IMR-90 (cell line): ENCODE data around the gene LPA. TPM values are rescaled to one million over a fixed set of nuclear protein-coding genes. Genes with fewer than 3 reads are reported as not detected.

Source experiments
- ATAC-seq: fragments of 200-7000 bp; cut with Tn5 transposase; 2 replicates; pipeline ENCODE4 v1.9.1; 2020; ENCODE audit warnings: low read depth, mild to moderate bottlenecking, moderate library complexity
- BruUV-seq: library from RNA; stranded (reverse); fragments of 400-500 nt; replicated peaks from 2 replicates; lab custom pipeline; 2021; lab: Mats Ljungman, UMichigan
- CTCF ChIA-PET: fragments of 300-600 bp; formaldehyde crosslinking; extraction: SDS; loops from one replicate; lab custom pipeline; 2021; ENCODE audit warnings: antibody characterized with exemption; lab: Yijun Ruan, JAX
- POLR2A ChIA-PET: fragments of 300-600 bp; sonication (Branson Sonifier 250); formaldehyde crosslinking; loops from one replicate; lab custom pipeline; 2022; ENCODE audit warnings: antibody characterized with exemption; ENCODE audit not compliant: unreplicated experiment; lab: Charles Lee
- DNase-seq: peaks from one replicate; pipeline ENCODE4 v3.0.0; 2013
- H2AFZ ChIP-seq: replicated peaks from 2 replicates; pipeline ENCODE3; 2013; ENCODE audit warnings: low read length, mild to moderate bottlenecking; ENCODE audit not compliant: poor library complexity
- H2AK5ac ChIP-seq: 2 replicates; pipeline ENCODE4 v1.6.1; 2013; ENCODE audit warnings: low read depth, low read length, inconsistent platforms
- H2AK9ac ChIP-seq: replicated peaks from 2 replicates; pipeline ENCODE3; 2013; ENCODE audit warnings: mild to moderate bottlenecking, low read depth, low read length, moderate library complexity; ENCODE audit not compliant: poor library complexity
- H2BK120ac ChIP-seq: 2 replicates; pipeline ENCODE4 v1.6.1; 2013; ENCODE audit warnings: low read depth, low read length, inconsistent platforms
- H2BK15ac ChIP-seq: 3 replicates; pipeline ENCODE4 v1.6.1; 2013; ENCODE audit warnings: low read depth, low read length, inconsistent platforms
- H2BK20ac ChIP-seq: 2 replicates; pipeline ENCODE4 v1.6.1; 2013; ENCODE audit warnings: low read depth, mild to moderate bottlenecking, inconsistent platforms, low read length, moderate library complexity
- H2BK5ac ChIP-seq: 2 replicates; pipeline ENCODE4 v1.6.1; 2013; ENCODE audit warnings: mild to moderate bottlenecking, low read depth, low read length, inconsistent platforms; ENCODE audit not compliant: poor library complexity, severe bottlenecking
- H3K14ac ChIP-seq: replicated peaks from 2 replicates; pipeline ENCODE4 v1.6.1; 2013; ENCODE audit warnings: low read depth, low read length, inconsistent platforms
- H3K18ac ChIP-seq: 2 replicates; pipeline ENCODE4 v1.6.1; 2013; ENCODE audit warnings: low read depth, low read length, control low read depth
- H3K23ac ChIP-seq: 2 replicates; pipeline ENCODE4 v1.6.1; 2013; ENCODE audit warnings: low read depth, low read length, inconsistent platforms
- H3K27ac ChIP-seq: 2 replicates; pipeline ENCODE4 v1.5.1; 2013; ENCODE audit warnings: mild to moderate bottlenecking, control low read depth, low read length; ENCODE audit not compliant: insufficient read depth
- H3K27me3 ChIP-seq: 2 replicates; pipeline ENCODE4 v1.6.1; 2013; ENCODE audit warnings: low read length; ENCODE audit not compliant: control insufficient read depth, insufficient read depth
- H3K36me3 ChIP-seq: 2 replicates; pipeline ENCODE4 v1.6.1; 2013; ENCODE audit warnings: low read length, mixed read lengths; ENCODE audit not compliant: control insufficient read depth, insufficient read depth
- H3K4ac ChIP-seq: 2 replicates; pipeline ENCODE4 v1.6.1; 2013; ENCODE audit warnings: low read depth, low read length, inconsistent platforms
- H3K4me1 ChIP-seq: 2 replicates; pipeline ENCODE4 v1.6.1; 2013; ENCODE audit warnings: low read length, mixed read lengths; ENCODE audit not compliant: control insufficient read depth, insufficient read depth
- H3K4me2 ChIP-seq: 2 replicates; pipeline ENCODE4 v1.6.1; 2013; ENCODE audit warnings: low read depth, mild to moderate bottlenecking, control low read depth, low read length, moderate library complexity
- H3K4me3 ChIP-seq: 2 replicates; pipeline ENCODE4 v1.5.1; 2013; ENCODE audit warnings: low read depth, mild to moderate bottlenecking, control low read depth, low read length, moderate library complexity; ENCODE audit not compliant: insufficient read depth
- H3K56ac ChIP-seq: 2 replicates; pipeline ENCODE4 v1.6.1; 2013; ENCODE audit warnings: low read length, inconsistent platforms; ENCODE audit not compliant: insufficient read depth; ENCODE audit errors: extremely low read depth
- H3K79me1 ChIP-seq, 2 experiments: 2 replicates each; pipeline ENCODE4 v1.6.1; 2013; ENCODE audit warnings: low read length in 2 of 2, inconsistent platforms in 1 of 2, low read depth in 1 of 2
- H3K9ac ChIP-seq: 2 replicates; pipeline ENCODE4 v1.6.1; 2013; ENCODE audit warnings: low read depth, low read length, control low read depth
- H3K9me1 ChIP-seq: 2 replicates; pipeline ENCODE4 v1.6.1; 2013; ENCODE audit warnings: low read length, inconsistent platforms; ENCODE audit not compliant: insufficient read depth
- H3K9me3 ChIP-seq: 2 replicates; pipeline ENCODE4 v1.6.1; 2013; ENCODE audit warnings: low read length; ENCODE audit not compliant: control insufficient read depth, insufficient read depth
- H4K20me1 ChIP-seq: 2 replicates; pipeline ENCODE4 v1.6.1; 2013; ENCODE audit warnings: low read length, inconsistent platforms; ENCODE audit not compliant: insufficient read depth
- H4K5ac ChIP-seq: 2 replicates; pipeline ENCODE4 v1.6.1; 2013; ENCODE audit warnings: mild to moderate bottlenecking, low read depth, low read length, control low read depth
- H4K8ac ChIP-seq, 2 experiments: 2 replicates each; pipeline ENCODE4 v1.6.1; 2013; ENCODE audit warnings: low read depth in 2 of 2, low read length in 2 of 2, control low read depth in 1 of 2, inconsistent platforms in 1 of 2
- H4K91ac ChIP-seq: 2 replicates; pipeline ENCODE4 v1.6.1; 2013; ENCODE audit warnings: low read depth, low read length, inconsistent platforms; ENCODE audit not compliant: insufficient read depth
- BHLHE40 ChIP-seq: fragments of 150-350 bp; IDR thresholded peaks from 2 replicates; pipeline ENCODE4 v1.6.1; 2016; ENCODE audit warnings: mild to moderate bottlenecking, low read depth, low read length
- CEBPB ChIP-seq: IDR thresholded peaks from 2 replicates; pipeline ENCODE4 v1.6.1; 2012; ENCODE audit warnings: low read depth, low read length, improper control_type of control experiment
- CHD1 ChIP-seq: IDR thresholded peaks from 2 replicates; pipeline ENCODE4 v1.6.1; 2012; ENCODE audit warnings: low read depth, low read length, improper control_type of control experiment
- CTCF ChIP-seq: conservative IDR thresholded peaks from 2 replicates; pipeline ENCODE4 v1.5.1; 2012; ENCODE audit warnings: mild to moderate bottlenecking, low read depth, low read length, improper control_type of control experiment
- MAFK ChIP-seq: IDR thresholded peaks from 2 replicates; pipeline ENCODE4 v1.6.1; 2012; ENCODE audit warnings: low read depth, low read length, improper control_type of control experiment
- NFE2L2 ChIP-seq: fragments of 150-350 bp; IDR thresholded peaks from 2 replicates; pipeline ENCODE4 v1.6.1; 2016; ENCODE audit warnings: low read depth, mild to moderate bottlenecking, low read length
- POLR2A ChIP-seq: IDR thresholded peaks from 2 replicates; pipeline ENCODE4 v1.6.1; 2012; ENCODE audit warnings: mild to moderate bottlenecking, low read depth, low read length
- RAD21 ChIP-seq: IDR thresholded peaks from 2 replicates; pipeline ENCODE4 v1.6.1; 2012; ENCODE audit warnings: low read length, improper control_type of control experiment
- RCOR1 ChIP-seq: IDR thresholded peaks from 2 replicates; pipeline ENCODE4 v1.6.1; 2012; ENCODE audit warnings: mild to moderate bottlenecking, low read length, improper control_type of control experiment; ENCODE audit not compliant: insufficient replicate concordance
- RFX5 ChIP-seq: IDR thresholded peaks from 2 replicates; pipeline ENCODE4 v1.8.0; 2012; ENCODE audit warnings: low read depth, mild to moderate bottlenecking, low read length, moderate library complexity
- SMC3 ChIP-seq: fragments of 150-350 bp; IDR thresholded peaks from 2 replicates; pipeline ENCODE4 v1.6.1; 2016; ENCODE audit warnings: low read depth, mild to moderate bottlenecking, antibody characterized with exemption, low read length, moderate library complexity
- USF2 ChIP-seq: fragments of 150-350 bp; IDR thresholded peaks from 2 replicates; pipeline ENCODE4 v1.6.1; 2017; ENCODE audit warnings: mild to moderate bottlenecking, antibody characterized with exemption, low read length, low read depth
- WGBS, 2 experiments: methylation state at CpG; one replicate each; pipeline versions ENCODE4 v1.1.5 to v1.1.7; 2013; ENCODE audit warnings: missing lambda C conversion rate in 2 of 2; ENCODE audit not compliant: insufficient read length in 1 of 2; ENCODE audit errors: extremely low coverage in 2 of 2; 5-methylcytosine and 5-hydroxymethylcytosine counted together
- dilution Hi-C: fragments of 300-500 bp; cut with HindIII; formaldehyde crosslinking; loops from one replicate; pipeline ENCODE4 v1.14.3; 2018; ENCODE audit warnings: low sequenced_read_pairs; ENCODE audit not compliant: unreplicated experiment
- in situ Hi-C: fragments of 300-500 bp; cut with MboI; formaldehyde crosslinking; loops from 3 replicates; pipeline ENCODE4 v1.14.3; 2019; ENCODE audit warnings: low sequenced_read_pairs, inconsistent platforms, mixed read lengths
- intact Hi-C: fragments of 100-400 bp; cut with micrococcal nuclease; formaldehyde crosslinking; loops from 2 replicates; pipeline ENCODE4 v1.10.0; 2022
- polyA plus RNA-seq, 3 experiments: library from polyadenylated mRNA; depleted of rRNA; stranded (reverse); fragments of >200 nt; gene quantifications; 2 replicates each; pipeline ENCODE4 v1.2.3, GENCODE V29; 2012; ENCODE audit warnings: low replicate concordance in 1 of 3
- total RNA-seq: library from RNA; depleted of rRNA; stranded (reverse); fragments of >200 nt; gene quantifications from 2 replicates; pipeline ENCODE4 v1.2.3, GENCODE V29; 2012

LPA gene
- total and polyA plus RNA-seq, 2 of the 4 experiments (the other 2 are of a cell fraction) = not detected

- no peak for TF ChIP-seq MAFK
- TF ChIP-seq BHLHE40 = no peak
- TF ChIP-seq CEBPB = no peak
- no peak for TF ChIP-seq RCOR1
- no peak for TF ChIP-seq CHD1
- no peak for TF ChIP-seq USF2
- TF ChIP-seq RFX5 = no peak
- no peak for TF ChIP-seq SMC3
- no peak for TF ChIP-seq RAD21
- no peak for TF ChIP-seq NFE2L2
- no peak for TF ChIP-seq CTCF
- no peak for TF ChIP-seq POLR2A
- H3K79me1 ChIP-seq = no peaks in the 10 kb centered on the region
- H3K36me3 ChIP-seq = no peaks in the 10 kb centered on the region
- H3K27ac ChIP-seq = no peak overlapping the region
- no peak overlapping the region for H2BK15ac ChIP-seq
- in situ Hi-C loops (no loop called here), intact Hi-C loops (loop anchor here (5.0 kb wide), 1 partner anchor 395 kb away; no protein-coding TSS in a partner anchor), dilution Hi-C loops (no loop called here)
- no peak for ATAC-seq
- ChIA-PET CTCF (interaction anchor here (0.8 to 2.6 kb wide), 2 partner anchors 13 to 444 kb away, joined by 5 to 7 read pairs; no protein-coding TSS in a partner anchor), POLR2A (no interaction called here)
- H3K27me3 ChIP-seq = no peaks in the 10 kb centered on the region
- no peak overlapping the region for H3K4ac ChIP-seq
- no peak overlapping the region for H3K23ac ChIP-seq
- H3K4me3 ChIP-seq = no peak overlapping the region
- H3K9ac ChIP-seq = no peak overlapping the region
- no peaks in the 10 kb centered on the region for H3K9me3 ChIP-seq
- H2AFZ ChIP-seq = no peak overlapping the region
- no peak overlapping the region for H3K56ac ChIP-seq
- no peak overlapping the region for H3K4me2 ChIP-seq
- no peak overlapping the region for H2BK120ac ChIP-seq
- no peak overlapping the region for H3K18ac ChIP-seq
- 45% methylated on average over 2 of the region's 4 CpGs; no CpG with 5 or more reads in 1 of the 2 experiments for WGBS, 2 experiments
- no TSS peak for BruUV-seq
- H4K8ac ChIP-seq = no peak overlapping the region
- H3K9me1 ChIP-seq = no peaks in the 10 kb centered on the region
- H2BK5ac ChIP-seq = no peak overlapping the region
- no peaks in the 10 kb centered on the region for H4K20me1 ChIP-seq
- H4K5ac ChIP-seq = no peak overlapping the region
- H4K91ac ChIP-seq = no peak overlapping the region
- no peak overlapping the region for H2AK5ac ChIP-seq
- H3K14ac ChIP-seq = no peak overlapping the region
- H3K4me1 ChIP-seq = no peaks in the 10 kb centered on the region
- H2AK9ac ChIP-seq = no peak overlapping the region
- no peak for DNase-seq
- no peak overlapping the region for H2BK20ac ChIP-seq
These were observed 131.8 kb downstream of the LPA start for GRCh38 chr6:160532315-160532714.
